Erythroblast (primary cell): ENCODE results near the gene FAM219A.
"Not testable (repeated sequence)": the region's sequence is repeated elsewhere in the genome, so short reads cannot be mapped to it uniquely, and the experiment has no call there.

ENCODE experiments used
- DNase-seq, 2 experiments: peaks; one replicate each; lab custom pipeline; 2025; lab: John Stamatoyannopoulos, UW
- GATA1 ChIP-seq: IDR thresholded peaks from 2 replicates; pipeline ENCODE4 v1.6.1; 2011; ENCODE audit warnings: low read depth, mild to moderate bottlenecking, control low read depth, low read length, moderate library complexity
- POLR2A ChIP-seq: IDR thresholded peaks from 2 replicates; pipeline ENCODE4 v1.6.1; 2011; ENCODE audit warnings: mild to moderate bottlenecking, low read length

The FAM219A gene

DNA sequence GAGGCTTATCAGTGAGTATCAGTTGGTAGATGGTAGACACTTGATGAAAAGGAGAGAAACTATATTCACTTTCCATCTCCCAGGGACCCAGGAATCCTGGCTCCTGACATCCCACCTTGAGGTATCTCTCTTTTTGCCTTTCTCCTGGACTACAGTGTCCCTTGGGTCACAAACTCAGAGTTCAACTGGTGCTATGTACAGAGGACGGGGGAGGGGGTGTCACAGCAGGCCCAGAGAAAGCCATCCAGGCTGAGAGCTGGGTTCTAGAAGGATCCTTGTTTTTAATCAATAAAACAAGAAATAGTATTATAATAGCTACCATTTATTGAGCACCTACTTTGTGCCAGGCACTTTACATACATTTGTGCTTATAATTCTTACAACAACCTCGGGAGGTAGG is 92.0 kb downstream of the FAM219A start:
- TF ChIP-seq GATA1 (no peak), POLR2A (no peak)
- DNase-seq: no peak

DNA sequence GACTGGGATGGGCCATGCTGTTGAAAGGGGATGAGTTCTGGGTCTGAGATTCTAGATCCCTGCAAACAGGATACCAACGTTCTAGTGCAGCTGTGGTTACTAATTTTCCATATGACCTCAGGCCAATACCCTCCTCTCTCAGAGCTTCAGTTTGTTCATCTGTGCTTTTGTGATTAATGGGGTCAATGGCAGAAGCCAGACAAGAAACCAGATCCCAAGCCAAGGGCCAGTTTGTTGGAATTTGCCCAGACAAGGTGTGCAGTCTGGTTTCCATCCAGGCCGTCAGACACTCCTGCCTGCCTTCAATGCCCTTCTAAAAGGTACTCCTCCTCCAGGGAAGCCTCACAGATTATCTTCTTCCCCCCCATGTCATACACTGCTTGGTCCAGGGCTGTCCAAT is 93.1 kb downstream of the FAM219A start:
- no peak for DNase-seq
- no peak for TF ChIP-seq POLR2A
- TF ChIP-seq GATA1: no peak

DNA sequence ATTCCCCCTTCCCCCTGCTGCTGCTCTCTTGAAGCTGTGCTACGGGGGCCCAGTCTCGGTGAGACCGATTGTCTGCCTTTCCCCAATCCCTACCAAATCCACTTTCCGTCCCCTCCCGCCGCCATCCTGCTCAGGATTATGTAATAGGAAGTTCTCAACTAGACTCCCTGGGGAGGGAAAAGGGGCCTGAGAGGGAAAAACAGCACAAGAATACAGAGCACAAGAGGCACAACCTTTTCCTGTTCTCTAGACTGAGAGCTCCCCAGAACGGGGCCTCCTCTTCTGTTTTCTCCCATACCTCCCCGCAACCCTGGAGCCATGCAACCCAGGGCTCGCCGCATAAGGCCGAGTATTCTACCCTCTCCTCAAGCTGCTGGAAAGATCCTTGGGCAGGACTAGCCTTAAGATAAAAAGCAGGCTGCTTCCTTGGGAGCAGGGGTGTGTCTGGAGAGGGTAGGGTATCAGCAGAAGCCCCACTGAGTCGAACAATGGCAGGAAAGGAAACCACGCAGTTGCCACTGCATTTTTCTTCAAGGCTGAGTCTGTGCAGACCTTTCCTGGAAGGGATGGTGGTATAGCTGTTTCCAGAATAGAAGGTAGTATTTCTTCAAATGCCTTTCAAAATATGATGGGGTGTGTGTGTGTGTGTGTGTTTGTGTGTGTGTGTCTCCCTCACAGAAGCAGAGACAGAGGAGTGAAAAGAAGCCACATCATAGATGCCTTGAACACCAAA is 94.6 kb downstream of the FAM219A start:
- no peak for DNase-seq
- TF ChIP-seq POLR2A (no peak), GATA1 (no peak)

DNA sequence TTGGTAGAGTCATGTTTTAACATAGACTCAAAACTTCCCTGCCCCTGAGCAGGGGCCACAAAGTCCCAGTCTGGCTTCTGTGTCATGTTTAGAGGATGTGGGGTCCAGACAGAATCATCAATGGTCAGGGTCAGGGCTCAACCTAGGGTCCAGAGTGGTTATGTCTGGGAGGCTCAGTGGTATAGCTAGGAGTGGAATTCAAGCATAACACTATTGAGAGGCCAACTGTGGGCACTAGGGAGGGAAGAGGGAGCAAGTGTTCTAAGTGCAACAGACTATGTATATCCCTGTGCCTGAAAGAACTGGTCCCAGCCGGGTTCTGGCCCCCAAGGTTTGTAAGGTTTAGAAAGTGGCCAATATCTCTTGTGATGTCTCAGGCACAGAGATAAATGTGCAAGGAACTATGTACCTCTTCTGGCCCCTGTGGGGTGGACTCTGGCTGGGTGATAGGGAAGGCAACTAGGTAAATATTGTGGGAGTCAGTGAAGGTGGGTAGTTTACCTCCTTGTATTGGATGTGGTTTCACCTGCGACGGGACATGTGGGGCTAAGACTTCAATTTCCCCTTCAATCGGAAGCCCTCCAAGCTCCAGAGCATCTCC is 95.7 kb downstream of the FAM219A start:
- no peak for TF ChIP-seq POLR2A
- TF ChIP-seq GATA1: no peak
- DNase-seq: no peak

DNA sequence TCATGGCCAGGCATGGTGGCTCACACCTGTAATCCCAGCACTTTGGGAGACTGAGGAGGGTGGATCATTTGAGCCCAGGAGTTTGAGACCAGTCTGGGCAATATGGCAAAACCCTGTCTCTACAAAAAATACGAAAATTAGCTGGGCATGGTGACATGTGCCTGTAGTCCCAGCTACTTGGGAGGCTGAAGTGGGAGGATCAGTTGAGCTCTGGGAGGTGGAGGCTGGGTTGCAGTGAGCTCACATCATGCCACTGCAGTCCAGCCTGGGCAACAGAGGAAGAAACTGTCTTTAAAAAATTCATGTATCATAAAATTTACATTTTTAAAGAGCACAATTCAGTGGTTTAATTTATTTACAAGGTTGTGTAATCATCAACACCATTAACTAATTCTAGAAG is 105.4 kb downstream of the FAM219A start:
- DNase-seq: not testable (repeated sequence)

DNA sequence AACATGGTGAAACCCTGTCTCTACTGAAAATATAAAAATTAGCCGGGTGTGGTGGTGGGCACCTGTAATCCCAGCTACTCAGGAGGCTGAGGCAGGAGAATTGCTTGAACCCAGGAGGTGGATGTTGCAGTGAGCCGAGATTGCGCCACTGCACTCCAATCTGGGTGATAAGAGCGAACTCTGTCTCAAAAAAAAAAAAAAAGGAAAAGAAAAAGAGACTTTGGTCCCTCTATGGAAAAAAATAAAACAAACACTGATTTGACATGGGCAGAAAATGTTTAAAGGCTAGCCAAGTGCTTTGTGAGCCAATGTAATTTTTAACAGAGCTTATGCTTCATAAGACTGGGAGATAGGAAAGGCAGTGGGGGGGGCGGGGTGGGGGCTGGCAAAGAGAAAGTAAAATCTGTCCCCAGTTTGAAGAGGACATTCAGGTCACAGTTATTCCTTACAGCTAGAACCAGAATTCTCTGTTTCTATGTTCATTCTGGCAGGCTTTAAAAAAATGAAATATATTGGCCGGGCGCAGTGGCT is 106.2 kb downstream of the FAM219A start:
- DNase-seq: not testable (repeated sequence)

DNA sequence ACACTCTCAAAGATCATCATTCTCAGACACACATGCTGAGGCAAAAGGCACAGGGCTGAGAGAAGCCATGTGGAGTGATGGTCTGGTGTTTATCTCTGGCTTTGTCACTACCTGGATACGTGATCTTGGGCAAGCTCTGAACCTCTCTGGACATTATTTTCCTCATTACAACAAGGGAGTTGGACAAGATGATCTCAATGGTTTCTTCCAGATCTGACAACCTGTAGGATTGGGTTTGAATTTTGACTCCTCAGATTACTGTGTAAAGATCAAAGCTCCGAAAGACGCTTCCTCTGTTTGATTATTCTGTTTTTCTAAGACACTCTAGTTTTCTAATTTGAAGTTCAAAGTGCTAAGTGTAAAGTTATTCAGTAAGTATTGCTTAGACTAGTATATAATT is 109.0 kb downstream of the FAM219A start:
- DNase-seq: no peak
- TF ChIP-seq GATA1 (no peak), POLR2A (no peak)
